Testis (tissue), 3 donors: Measurements from ENCODE around the gene POPDC2. TPM values are rescaled to one million over a fixed set of nuclear protein-coding genes. Genes with fewer than 3 reads are reported as not detected.

Experiments
- DNase-seq: peaks from one replicate; pipeline ENCODE4 v3.0.0-alpha.2; 2019
- H3K27ac ChIP-seq, 2 donors: fragments of 200-600 bp; sonication (generic); one replicate each; pipeline ENCODE4 v1.5.1; 2019
- H3K27me3 ChIP-seq: fragments of 200-600 bp; sonication (generic); one replicate; pipeline ENCODE4 v1.5.1; 2019
- H3K36me3 ChIP-seq: fragments of 200-600 bp; sonication (generic); one replicate; pipeline ENCODE4 v1.5.1; 2017; ENCODE audit warnings: low read depth; ENCODE audit errors: missing control alignments
- H3K4me1 ChIP-seq: fragments of 200-600 bp; sonication (generic); one replicate; pipeline ENCODE4 v1.5.1; 2019
- H3K4me3 ChIP-seq, 2 donors: fragments of 200-600 bp; sonication (generic); one replicate each; pipeline ENCODE4 v1.5.1; 2017 to 2019
- H3K9me3 ChIP-seq: fragments of 200-600 bp; sonication (generic); one replicate; pipeline ENCODE4 v1.5.1; 2017
- CTCF ChIP-seq, 3 experiments: fragments of 450-650 bp in 2 of 3; fragments of 200-600 bp in 1 of 3; sonication (generic) in 1 of 3; IDR thresholded peaks; one replicate each; pipeline ENCODE4 v1.5.1; 2016 to 2019; ENCODE audit warnings: antibody characterized with exemption in 3 of 3, mild to moderate bottlenecking in 2 of 3, moderate library complexity in 1 of 3
- POLR2A ChIP-seq: fragments of 450-650 bp; IDR thresholded peaks from one replicate; pipeline ENCODE4 v1.6.1; 2017; ENCODE audit warnings: antibody characterized with exemption, mild to moderate bottlenecking, moderate library complexity
- WGBS, 2 donors: methylation state at CpG; one replicate each; pipeline ENCODE4 v1.1.5; 2018; 5-methylcytosine and 5-hydroxymethylcytosine counted together
- intact Hi-C: fragments of 100-400 bp; cut with DNase I; formaldehyde crosslinking; loops from one replicate; pipeline ENCODE4 v1.15.1; 2023; ENCODE audit warnings: low total_unique reads
- polyA plus RNA-seq: library from polyadenylated mRNA; stranded (reverse); fragments of 350-450 nt; fragmentation: Illumina TruSeq; extraction: RNeasy Lipid Tissue Mini Kit (QIAGEN cat#74804); gene quantifications from one replicate; pipeline ENCODE4 v1.2.3, GENCODE V29; 2014; ENCODE audit warnings: low read depth, low replicate concordance; ENCODE audit not compliant: insufficient read depth
- total RNA-seq, 2 donors: library from RNA; depleted of rRNA; stranded (reverse); fragments of >200 nt; gene quantifications; one replicate each; pipeline ENCODE4 v1.2.3, GENCODE V29; 2016

POPDC2 gene
- total and polyA plus RNA-seq, 3 donors from 2014 or later = 4.1 to 8.0 (median 5.7) TPM

- WGBS, 2 donors = 63 to 76% methylated on average over 3 of the region's 3 CpGs
- Histone ChIP-seq H3K27ac (no peak overlapping the region), H3K4me3 (no peak overlapping the region), H3K9me3 (no peaks in the 10 kb centered on the region), H3K36me3 (no peaks in the 10 kb centered on the region), H3K27me3 (no peaks in the 10 kb centered on the region), H3K4me1 (peaks cover 9% of the 10 kb centered on the region)
- DNase-seq = no peak
- no peak for TF ChIP-seq POLR2A
- TF ChIP-seq CTCF (IDR thresholded peaks at IDR 0.05) = no peak
- intact Hi-C loops = no loop called here
Observed at GRCh38 chr3:119649761-119650160, 10.6 kb downstream of the POPDC2 start.

- TF ChIP-seq POLR2A (no peak), CTCF (IDR thresholded peaks at IDR 0.05) (no peak)
- no peak for DNase-seq
- Histone ChIP-seq H3K4me1 (peaks cover 9% of the 10 kb centered on the region), H3K27ac (peak overlapping the region; percentile 28 to 72), H3K27me3 (no peaks in the 10 kb centered on the region), H3K9me3 (no peaks in the 10 kb centered on the region), H3K36me3 (no peaks in the 10 kb centered on the region), H3K4me3 (no peak overlapping the region)
- intact Hi-C loops = no loop called here
- 71% methylated on average over 12 of the region's 12 CpGs for WGBS, 2 donors
Observed at GRCh38 chr3:119647843-119648575, 12.4 kb downstream of the POPDC2 start.

- Histone ChIP-seq H3K27ac (peak overlapping the region in 1 of 2 donors; percentile 72), H3K4me1 (peaks cover 9% of the 10 kb centered on the region), H3K36me3 (no peaks in the 10 kb centered on the region), H3K27me3 (no peaks in the 10 kb centered on the region), H3K9me3 (no peaks in the 10 kb centered on the region), H3K4me3 (no peak overlapping the region)
- WGBS, 2 donors = 71 to 91% methylated on average over 2 of the region's 2 CpGs
- no peak for DNase-seq
- TF ChIP-seq POLR2A (no peak), CTCF (IDR thresholded peaks at IDR 0.05) (no peak)
- intact Hi-C loops = no loop called here
Observed at GRCh38 chr3:119647171-119647570, 13.2 kb downstream of the POPDC2 start.

GRCh38 chr3:119645813-119646212 lies 14.6 kb downstream of the POPDC2 start:
- Histone ChIP-seq H3K9me3 (no peaks in the 10 kb centered on the region), H3K4me1 (peaks cover 9% of the 10 kb centered on the region), H3K27ac (no peak overlapping the region), H3K4me3 (no peak overlapping the region), H3K27me3 (no peaks in the 10 kb centered on the region), H3K36me3 (no peaks in the 10 kb centered on the region)
- TF ChIP-seq POLR2A (no peak), CTCF (IDR thresholded peaks at IDR 0.05) (no peak)
- no peak for DNase-seq
- intact Hi-C loops = no loop called here
- WGBS, 2 donors = 33 to 74% methylated on average over 1 of the region's 1 CpG

- no peak for DNase-seq
- Histone ChIP-seq H3K9me3 (no peaks in the 10 kb centered on the region), H3K27ac (no peak overlapping the region), H3K4me1 (peaks cover 9% of the 10 kb centered on the region), H3K36me3 (no peaks in the 10 kb centered on the region), H3K27me3 (no peaks in the 10 kb centered on the region), H3K4me3 (no peak overlapping the region)
- TF ChIP-seq POLR2A (no peak), CTCF (IDR thresholded peaks at IDR 0.05) (no peak)
- intact Hi-C loops = no loop called here
- 71 to 84% methylated on average over 1 of the region's 1 CpG for WGBS, 2 donors
Observed at GRCh38 chr3:119644481-119644880, 15.9 kb downstream of the POPDC2 start.
